Keratinocyte (primary cell): Measurements from ENCODE around the gene MYH9. TPM values are rescaled to one million over a fixed set of nuclear protein-coding genes. Genes with fewer than 3 reads are reported as not detected.
"Not testable (repeated sequence)": the region's sequence is repeated elsewhere in the genome, so short reads cannot be mapped to it uniquely, and the experiment has no call there.

ENCODE experiments used
- DNase-seq: peaks from one replicate; pipeline ENCODE4 v3.0.0-alpha.2; 2011; ENCODE audit warnings: low read depth, missing footprints, low spot score
- FAIRE-seq: peaks from 2 replicates; lab custom pipeline; 2011; peaks lifted over from hg19 to GRCh38; lab: Jason Lieb, UNC
- H2AFZ ChIP-seq: 2 replicates; pipeline ENCODE4 v1.6.0; 2012; ENCODE audit warnings: low read length, control low read depth, inconsistent platforms; ENCODE audit not compliant: control insufficient read depth
- H3K27ac ChIP-seq: 2 replicates; pipeline ENCODE4 v1.5.1; 2011; ENCODE audit warnings: low read length; ENCODE audit not compliant: control insufficient read depth, insufficient read depth
- H3K27me3 ChIP-seq: 3 replicates; pipeline ENCODE4 v1.6.0; 2011; ENCODE audit warnings: low read length; ENCODE audit not compliant: control insufficient read depth, insufficient read depth; ENCODE audit errors: extremely low read depth
- H3K36me3 ChIP-seq, 2 experiments: 2 replicates in 1 of 2; 3 replicates in 1 of 2; pipeline ENCODE4 v1.5.1; 2011; ENCODE audit warnings: low read length in 2 of 2, mild to moderate bottlenecking in 1 of 2; ENCODE audit not compliant: control insufficient read depth in 2 of 2, insufficient read depth in 2 of 2; ENCODE audit errors: extremely low read depth in 1 of 2
- H3K4me1 ChIP-seq: 3 replicates; pipeline ENCODE4 v1.5.1; 2011; ENCODE audit warnings: low read length; ENCODE audit not compliant: control insufficient read depth, insufficient read depth; ENCODE audit errors: extremely low read depth
- H3K4me2 ChIP-seq: 3 replicates; pipeline ENCODE4 v1.6.0; 2011; ENCODE audit warnings: low read depth, low read length; ENCODE audit not compliant: control insufficient read depth, insufficient read depth; ENCODE audit errors: extremely low read depth
- H3K4me3 ChIP-seq, 3 experiments: fragments of 200-600 bp in 1 of 3; sonication (generic) in 1 of 3; 2 replicates in 2 of 3; 3 replicates in 1 of 3; pipeline ENCODE4 v1.5.1; 2011 to 2016; ENCODE audit warnings: low read length in 3 of 3, mild to moderate bottlenecking in 3 of 3, control low read depth in 2 of 3, inconsistent platforms in 1 of 3, low read depth in 1 of 3, mixed read lengths in 1 of 3, mixed run types in 1 of 3, moderate library complexity in 1 of 3; ENCODE audit not compliant: control insufficient read depth in 2 of 3, insufficient read depth in 2 of 3; ENCODE audit errors: extremely low read depth in 1 of 3
- H3K79me2 ChIP-seq: 2 replicates; pipeline ENCODE4 v1.6.0; 2012; ENCODE audit warnings: low read length; ENCODE audit not compliant: control insufficient read depth, insufficient read depth
- H3K9ac ChIP-seq: 3 replicates; pipeline ENCODE4 v1.6.0; 2011; ENCODE audit warnings: low read length; ENCODE audit not compliant: control insufficient read depth, insufficient read depth; ENCODE audit errors: extremely low read depth
- H3K9me1 ChIP-seq: 3 replicates; pipeline ENCODE4 v1.6.0; 2011; ENCODE audit warnings: low read length; ENCODE audit not compliant: control insufficient read depth, insufficient read depth; ENCODE audit errors: extremely low read depth
- H3K9me3 ChIP-seq: 2 replicates; pipeline ENCODE4 v1.5.1; 2012; ENCODE audit warnings: low read depth, low read length; ENCODE audit not compliant: control insufficient read depth
- H4K20me1 ChIP-seq: 3 replicates; pipeline ENCODE4 v1.6.0; 2011; ENCODE audit warnings: low read length; ENCODE audit not compliant: control insufficient read depth, insufficient read depth; ENCODE audit errors: extremely low read depth
- EZH2 ChIP-seq: IDR thresholded peaks from one replicate; pipeline ENCODE4 v1.6.1; 2012; ENCODE audit warnings: inconsistent platforms, mild to moderate bottlenecking, low read length, moderate library complexity
- dilution Hi-C: fragments of 300-500 bp; cut with MboI; formaldehyde crosslinking; loops from one replicate; pipeline ENCODE4 v1.7.0; 2020; ENCODE audit warnings: low sequenced_read_pairs; ENCODE audit not compliant: extremely low pct_ligation_motif_present
- polyA plus RNA-seq, 5 experiments: library from polyadenylated mRNA; depleted of rRNA in 3 of 5; stranded (reverse) in 3 of 5; stranded (forward) in 1 of 5; unstranded in 1 of 5; fragments of >200 nt; gene quantifications; 1 replicate in 1 of 5; 2 replicates in 3 of 5; 3 replicates in 1 of 5; pipeline versions ENCODE4 v1.2.1 to v1.2.3, GENCODE V29; 2011 to 2012; ENCODE audit warnings: missing spikeins in 2 of 5, low read depth in 1 of 5, low replicate concordance in 1 of 5
- TF ChIP-seq, protein P1 (sequence below), 3 experiments: IDR thresholded peaks in 1 of 3; conservative IDR thresholded peaks in 1 of 3; optimal IDR thresholded peaks in 1 of 3; 2 replicates in 2 of 3; 3 replicates in 1 of 3; pipeline versions ENCODE3 to v1.5.1; 2011; ENCODE audit warnings: low read length in 3 of 3, mild to moderate bottlenecking in 3 of 3, moderate library complexity in 2 of 3, control low read depth in 1 of 3, inconsistent platforms in 1 of 3; ENCODE audit not compliant: insufficient read depth in 2 of 3; ENCODE audit errors: extremely low read depth in 1 of 3

MYH9 gene
- polyA plus RNA-seq, 1 donor (not counting 4 experiments of a cell fraction or from before 2014, with no cell fraction given) = 351 TPM

DNA sequence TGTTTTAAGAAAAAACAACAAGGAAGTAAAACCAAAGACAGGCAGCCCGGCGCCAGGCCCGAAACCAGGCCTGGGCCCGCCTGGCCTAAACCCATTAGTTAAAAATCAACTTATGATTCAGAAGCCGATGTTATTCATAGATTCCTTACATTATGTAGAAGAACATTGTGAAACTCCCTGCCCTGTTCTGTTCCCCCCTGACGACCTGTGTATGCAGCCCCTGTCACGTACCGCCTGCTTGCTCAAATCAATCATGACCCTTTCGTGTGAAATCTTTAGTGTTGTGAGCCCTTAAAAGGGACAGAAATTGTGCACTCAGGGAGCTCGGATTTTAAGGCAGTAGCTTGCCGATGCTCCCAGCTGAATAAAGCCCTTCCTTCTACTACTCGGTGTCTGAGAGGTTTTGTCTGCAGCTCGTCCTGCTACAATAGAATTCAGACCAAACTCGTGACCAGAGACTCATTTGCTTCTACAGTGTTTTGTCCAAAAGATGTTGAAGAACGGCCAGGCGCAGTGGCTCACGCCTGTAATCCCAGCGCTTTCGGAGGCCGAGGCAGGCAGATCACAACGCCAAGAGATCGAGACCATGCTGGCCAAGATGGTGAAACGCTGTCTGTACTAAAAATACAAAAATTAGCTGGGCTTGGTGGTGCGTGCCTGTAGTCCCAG, 137.3 kb downstream of the MYH9 start:
- H4K20me1 ChIP-seq, H3K9me3 ChIP-seq, H3K27ac ChIP-seq, H3K4me3 ChIP-seq, FAIRE-seq, H3K4me2 ChIP-seq, H3K79me2 ChIP-seq, H3K9me1 ChIP-seq, H3K27me3 ChIP-seq, H2AFZ ChIP-seq, DNase-seq, H3K4me1 ChIP-seq, dilution Hi-C loops, H3K36me3 ChIP-seq, H3K9ac ChIP-seq: not testable (repeated sequence)

DNA sequence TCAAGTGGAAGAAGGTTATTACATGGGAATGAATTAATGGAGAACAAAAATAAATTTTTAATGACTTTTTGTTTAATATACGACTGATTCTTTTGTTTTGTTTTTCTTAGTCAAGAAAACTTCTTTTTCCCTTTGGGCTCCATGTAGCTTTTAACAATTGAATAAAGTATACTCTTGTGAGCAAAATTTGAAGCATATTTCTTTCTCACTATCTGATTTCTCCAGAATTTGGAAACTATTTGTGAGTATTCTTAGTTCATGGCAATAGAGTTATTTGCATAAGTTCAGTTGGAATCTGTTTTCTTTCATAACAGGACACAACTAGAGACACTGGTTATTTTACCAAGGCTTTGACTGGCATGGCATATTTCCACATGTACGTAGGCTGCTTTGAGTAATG, 138.6 kb downstream of the MYH9 start:
- Histone ChIP-seq H3K27ac (no peak overlapping the region), H3K4me1 (no peaks in the 10 kb centered on the region), H3K9me1 (no peaks in the 10 kb centered on the region), H3K4me2 (no peak overlapping the region), H3K27me3 (no peaks in the 10 kb centered on the region), H3K9ac (no peak overlapping the region), H3K79me2 (no peaks in the 10 kb centered on the region), H4K20me1 (no peaks in the 10 kb centered on the region), H3K4me3 (no peak overlapping the region), H2AFZ (no peak overlapping the region), H3K36me3 (no peaks in the 10 kb centered on the region), H3K9me3 (no peaks in the 10 kb centered on the region)
- no peak for FAIRE-seq
- no peak for DNase-seq
- no peak for TF ChIP-seq EZH2
- TF ChIP-seq, protein P1, sequence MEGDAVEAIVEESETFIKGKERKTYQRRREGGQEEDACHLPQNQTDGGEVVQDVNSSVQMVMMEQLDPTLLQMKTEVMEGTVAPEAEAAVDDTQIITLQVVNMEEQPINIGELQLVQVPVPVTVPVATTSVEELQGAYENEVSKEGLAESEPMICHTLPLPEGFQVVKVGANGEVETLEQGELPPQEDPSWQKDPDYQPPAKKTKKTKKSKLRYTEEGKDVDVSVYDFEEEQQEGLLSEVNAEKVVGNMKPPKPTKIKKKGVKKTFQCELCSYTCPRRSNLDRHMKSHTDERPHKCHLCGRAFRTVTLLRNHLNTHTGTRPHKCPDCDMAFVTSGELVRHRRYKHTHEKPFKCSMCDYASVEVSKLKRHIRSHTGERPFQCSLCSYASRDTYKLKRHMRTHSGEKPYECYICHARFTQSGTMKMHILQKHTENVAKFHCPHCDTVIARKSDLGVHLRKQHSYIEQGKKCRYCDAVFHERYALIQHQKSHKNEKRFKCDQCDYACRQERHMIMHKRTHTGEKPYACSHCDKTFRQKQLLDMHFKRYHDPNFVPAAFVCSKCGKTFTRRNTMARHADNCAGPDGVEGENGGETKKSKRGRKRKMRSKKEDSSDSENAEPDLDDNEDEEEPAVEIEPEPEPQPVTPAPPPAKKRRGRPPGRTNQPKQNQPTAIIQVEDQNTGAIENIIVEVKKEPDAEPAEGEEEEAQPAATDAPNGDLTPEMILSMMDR (optimal IDR thresholded peaks at IDR 0.05 in 1 of 3, IDR thresholded peaks at IDR 0.05 in 1 of 3, conservative IDR thresholded peaks at IDR 0.05 in 1 of 3; ENCODE audit: extremely low read depth in 1 of 3, insufficient read depth in 2 of 3, low read length in 3 of 3) = no peak
- dilution Hi-C loops = no loop called here

GRCh38 chr22:36247955-36248354, 139.8 kb downstream of the MYH9 start:
- FAIRE-seq (no peak), DNase-seq (no peak)
- TF ChIP-seq, protein P1 (optimal IDR thresholded peaks at IDR 0.05 in 1 of 3, IDR thresholded peaks at IDR 0.05 in 1 of 3, conservative IDR thresholded peaks at IDR 0.05 in 1 of 3; ENCODE audit: extremely low read depth in 1 of 3, insufficient read depth in 2 of 3, low read length in 3 of 3) = no peak
- no peak for TF ChIP-seq EZH2
- no peak overlapping the region for H3K4me3 ChIP-seq
- no peaks in the 10 kb centered on the region for H3K9me1 ChIP-seq
- no peaks in the 10 kb centered on the region for H4K20me1 ChIP-seq
- no peaks in the 10 kb centered on the region for H3K4me1 ChIP-seq
- dilution Hi-C loops = no loop called here
- no peak overlapping the region for H3K4me2 ChIP-seq
- no peak overlapping the region for H3K27ac ChIP-seq
- H2AFZ ChIP-seq = no peak overlapping the region
- H3K27me3 ChIP-seq = no peaks in the 10 kb centered on the region
- no peaks in the 10 kb centered on the region for H3K9me3 ChIP-seq
- H3K36me3 ChIP-seq = no peaks in the 10 kb centered on the region
- no peak overlapping the region for H3K9ac ChIP-seq
- H3K79me2 ChIP-seq = no peaks in the 10 kb centered on the region
